Loucy (cell line): Measurements from ENCODE around the gene TNC.

Experiments used
- CTCF ChIP-seq: fragments of 200-600 bp; sonication (generic); conservative IDR thresholded peaks from 2 replicates; pipeline ENCODE4 v1.5.1; 2014; ENCODE audit warnings: mild to moderate bottlenecking, antibody characterized with exemption, low read length
- EZH2phosphoT487 ChIP-seq: fragments of 200-600 bp; IDR thresholded peaks from 2 replicates; pipeline ENCODE4 v1.6.1; 2018; ENCODE audit warnings: antibody characterized with exemption, mild to moderate bottlenecking, moderate library complexity, borderline replicate concordance

- TF ChIP-seq CTCF (no peak), EZH2phosphoT487 (no peak)
Observed at GRCh38 chr9:115132648-115133047, 14.7 kb upstream of the TNC start.
